PC-9 (cell line): ENCODE data around the gene MPPE1.

Experiments used
- CTCF ChIP-seq: fragments of 200-600 bp; sonication (generic); conservative IDR thresholded peaks from 2 replicates; pipeline ENCODE4 v1.6.1; 2017; ENCODE audit warnings: mixed run types, antibody characterized with exemption, mild to moderate bottlenecking, moderate library complexity
- EZH2 ChIP-seq: fragments of 200-600 bp; sonication (generic); IDR thresholded peaks from 2 replicates; pipeline ENCODE4 v1.8.0; 2017; ENCODE audit warnings: antibody characterized with exemption, low read depth

DNA sequence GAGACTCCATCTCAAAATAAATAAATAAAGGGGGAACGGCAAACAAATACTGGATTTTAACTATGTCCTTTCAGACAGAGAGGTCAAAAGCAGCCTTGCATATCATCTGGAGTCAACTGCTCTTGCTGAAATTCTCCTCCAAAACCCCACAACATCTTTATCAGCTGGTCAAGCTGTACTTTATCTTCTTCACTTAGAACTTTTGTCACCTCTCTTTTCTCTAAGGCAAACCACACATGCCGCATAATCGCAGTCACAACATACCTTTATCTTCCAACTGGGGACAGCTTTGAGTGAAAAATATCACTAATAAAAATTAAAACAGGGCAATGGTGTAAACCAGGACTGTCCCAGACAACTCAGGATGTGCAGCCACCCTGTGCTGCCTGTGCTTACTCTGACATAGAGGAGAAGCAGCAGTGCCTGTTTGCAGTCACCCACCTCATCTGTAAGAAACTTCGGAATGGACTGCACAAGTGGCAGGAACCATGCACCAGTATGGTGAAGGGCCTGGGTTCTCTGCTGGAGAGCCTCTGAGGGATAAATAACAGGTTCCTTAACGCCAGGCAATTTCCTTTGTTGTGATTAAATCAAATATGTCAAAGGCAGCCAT is 6.2 kb downstream of the MPPE1 start:
- no peak for TF ChIP-seq CTCF
- no peak for TF ChIP-seq EZH2
